ENCODE results near the gene CLTA.
"Not testable (repeated sequence)": the region's sequence is repeated elsewhere in the genome, so short reads cannot be mapped to it uniquely, and the experiment has no call there.

The CLTA gene

GRCh38 chr9:36245906-36246305 lies 55.2 kb downstream of the CLTA start:
- H3K4me3 ChIP-seq (ENCODE audit: low read length) = no peak overlapping the region
- no peak for TF ChIP-seq CTCF (conservative IDR thresholded peaks at IDR 0.05; ENCODE audit: low read length)
- DNase-seq (ENCODE audit: low read depth) = peak; percentile 32

- no peak for DNase-seq (ENCODE audit: low read depth)
- no peak for TF ChIP-seq CTCF (conservative IDR thresholded peaks at IDR 0.05; ENCODE audit: low read length)
- no peak overlapping the region for H3K4me3 ChIP-seq (ENCODE audit: low read length)
These were observed 56.6 kb downstream of the CLTA start for GRCh38 chr9:36247356-36247755.

GRCh38 chr9:36248061-36248460 lies 57.3 kb downstream of the CLTA start:
- TF ChIP-seq CTCF (conservative IDR thresholded peaks at IDR 0.05; ENCODE audit: low read length) = peak; percentile 40
- H3K4me3 ChIP-seq (ENCODE audit: low read length) = not testable (repeated sequence)
- peak; percentile 45 for DNase-seq (ENCODE audit: low read depth)

GRCh38 chr9:36249189-36249588 lies 58.5 kb downstream of the CLTA start:
- H3K4me3 ChIP-seq (ENCODE audit: low read length) = no peak overlapping the region
- TF ChIP-seq CTCF (conservative IDR thresholded peaks at IDR 0.05; ENCODE audit: low read length) = no peak
- DNase-seq (ENCODE audit: low read depth) = no peak

GRCh38 chr9:36250079-36250478 lies 59.4 kb downstream of the CLTA start:
- no peak for TF ChIP-seq CTCF (conservative IDR thresholded peaks at IDR 0.05; ENCODE audit: low read length)
- peak; percentile 11 for DNase-seq (ENCODE audit: low read depth)
- no peak overlapping the region for H3K4me3 ChIP-seq (ENCODE audit: low read length)

GRCh38 chr9:36251428-36251827 lies 60.7 kb downstream of the CLTA start:
- no peak for TF ChIP-seq CTCF (conservative IDR thresholded peaks at IDR 0.05; ENCODE audit: low read length)
- no peak overlapping the region for H3K4me3 ChIP-seq (ENCODE audit: low read length)
- no peak for DNase-seq (ENCODE audit: low read depth)

GRCh38 chr9:36258208-36258995 lies 67.7 kb downstream of the CLTA start, which contains the start of gene GNE:
TSS of gene GNE (minus strand) at chr9:36258448. CDS start at chr9:36249355, 9,093 bp downstream.
- peak within 1 kb of the TSS; percentile 91 for H3K4me3 ChIP-seq (ENCODE audit: low read length)
- no peak for TF ChIP-seq CTCF (conservative IDR thresholded peaks at IDR 0.05; ENCODE audit: low read length)
- DNase-seq (ENCODE audit: low read depth) = peak; percentile 96
